GM19239 (cell line): ENCODE data around the gene LPAR5.
A peak's percentile ranks its signal among the peaks of the same experiment; 100 is the strongest.
"Not testable (repeated sequence)": the region's sequence is repeated elsewhere in the genome, so short reads cannot be mapped to it uniquely, and the experiment has no call there.

ENCODE experiments used
- DNase-seq: peaks from one replicate; pipeline ENCODE4 v3.0.0; 2011; ENCODE audit warnings: low spot score; ENCODE audit not compliant: insufficient read length
- FAIRE-seq: peaks from 2 replicates; lab custom pipeline; 2011; peaks lifted over from hg19 to GRCh38; lab: Jason Lieb, UNC

LPAR5 gene

DNA sequence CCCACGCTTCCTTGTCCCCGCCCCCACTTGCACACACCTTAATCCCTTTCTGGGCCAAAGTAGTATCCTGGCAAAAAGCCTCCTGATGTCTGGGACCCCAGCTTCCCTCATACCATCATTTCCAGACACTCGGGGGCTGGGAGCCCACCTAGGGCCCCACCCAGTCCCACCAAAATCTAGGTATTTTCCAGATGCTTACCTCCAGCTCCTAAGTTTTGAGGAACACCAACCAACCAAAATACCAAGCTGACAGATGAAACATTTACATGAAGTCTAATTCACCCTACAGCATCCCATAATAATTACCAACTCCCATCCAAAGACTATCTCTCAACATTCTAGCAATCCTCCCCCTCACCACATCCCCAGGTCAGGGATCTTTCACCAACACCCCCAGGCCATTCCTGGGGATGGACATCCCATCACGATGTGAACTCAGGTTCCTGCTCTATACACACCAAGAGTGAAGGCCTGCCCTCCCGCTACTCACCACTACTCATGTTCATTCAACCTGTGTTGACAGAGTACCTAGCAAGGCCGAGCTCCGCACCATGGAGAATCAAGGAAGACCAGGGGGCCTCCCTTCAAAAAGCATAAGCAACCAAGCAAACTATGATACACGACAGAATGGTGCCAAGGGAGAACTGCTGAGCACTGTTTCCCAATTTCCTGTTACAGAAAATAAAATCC, 27.0 kb downstream of the LPAR5 start:
- FAIRE-seq = no peak

DNA sequence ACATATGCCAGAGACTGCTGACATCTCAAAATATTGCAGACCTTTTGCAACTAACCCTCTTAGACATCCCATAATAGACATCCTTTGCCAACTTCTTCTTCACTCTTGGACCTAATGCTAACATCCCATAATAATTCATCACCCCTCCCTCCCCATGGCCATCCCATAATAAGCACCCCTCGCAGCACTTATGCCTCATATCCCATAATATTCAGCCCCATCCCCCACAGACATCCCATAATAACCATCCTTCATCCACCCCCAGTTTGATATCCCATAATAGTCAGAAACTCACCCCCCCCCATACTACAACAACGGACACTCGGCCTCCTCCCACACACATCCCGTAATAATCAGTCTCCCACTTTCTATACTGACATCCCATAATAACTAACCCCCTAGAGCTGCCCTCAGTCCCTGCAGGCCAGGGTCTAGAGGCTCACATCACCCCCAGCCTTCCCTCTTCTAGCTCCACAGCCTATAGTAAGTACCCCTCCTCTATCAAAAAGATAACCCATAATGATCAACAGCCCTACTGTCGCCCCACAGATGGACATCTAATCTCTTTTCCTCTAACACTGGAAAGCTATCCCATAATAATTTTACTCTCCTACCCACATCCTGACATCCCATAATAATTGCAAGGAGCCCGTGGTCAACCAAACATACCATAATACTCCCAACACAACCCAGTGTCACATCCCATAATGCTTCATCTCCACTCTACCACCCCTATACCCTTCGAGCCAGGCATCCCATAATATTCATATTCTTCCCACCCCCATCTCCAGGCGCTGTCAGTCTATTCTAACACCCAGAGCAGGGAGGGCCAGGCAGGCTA, 27.8 kb downstream of the LPAR5 start:
- FAIRE-seq = peak; percentile 89
- DNase-seq = peak; percentile 36

More for the DNA sequence above, 27.0 kb downstream of the LPAR5 start:
- DNase-seq = no peak

DNA sequence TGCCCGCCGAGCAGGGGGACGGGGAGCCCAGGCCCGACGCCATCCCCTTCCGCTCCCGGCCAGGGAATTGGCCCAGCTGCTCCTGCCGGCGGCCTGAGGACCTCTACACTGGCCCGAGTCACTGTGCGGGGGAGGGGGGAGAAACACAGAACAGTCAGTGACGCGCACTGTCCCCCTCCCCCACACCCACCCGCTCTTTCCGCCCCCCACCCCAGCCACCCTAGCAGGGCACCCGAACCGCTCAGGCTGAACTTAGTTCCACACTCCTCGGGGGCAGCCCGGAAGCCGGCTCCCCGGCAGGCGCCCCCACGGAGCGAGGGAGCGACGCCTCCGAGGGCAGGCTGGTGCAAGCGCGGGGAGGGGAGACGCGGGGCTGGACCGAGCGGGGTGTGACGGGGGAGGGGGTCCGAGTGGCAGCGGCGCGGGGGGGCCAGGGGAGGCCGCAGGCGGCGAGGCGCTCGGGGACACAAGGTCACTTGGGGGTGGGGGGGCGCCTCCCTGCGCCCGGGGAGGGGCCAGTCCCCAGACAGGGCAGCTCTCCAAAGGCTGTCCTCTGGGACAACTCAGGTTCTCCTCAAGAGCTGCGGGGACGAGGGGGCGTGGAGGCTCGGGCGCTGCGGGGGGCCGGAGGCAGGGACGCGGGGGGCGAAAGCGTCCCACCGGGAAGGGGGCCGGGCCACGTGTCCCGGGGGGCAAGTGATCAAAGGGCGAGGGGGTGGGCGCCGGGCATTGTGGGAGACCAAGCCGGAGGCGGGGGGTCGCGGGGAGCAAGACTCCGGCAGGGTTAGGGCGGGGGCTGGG, 29.2 kb downstream of the LPAR5 start:
- FAIRE-seq = no peak
- DNase-seq = peak; percentile 32

DNA sequence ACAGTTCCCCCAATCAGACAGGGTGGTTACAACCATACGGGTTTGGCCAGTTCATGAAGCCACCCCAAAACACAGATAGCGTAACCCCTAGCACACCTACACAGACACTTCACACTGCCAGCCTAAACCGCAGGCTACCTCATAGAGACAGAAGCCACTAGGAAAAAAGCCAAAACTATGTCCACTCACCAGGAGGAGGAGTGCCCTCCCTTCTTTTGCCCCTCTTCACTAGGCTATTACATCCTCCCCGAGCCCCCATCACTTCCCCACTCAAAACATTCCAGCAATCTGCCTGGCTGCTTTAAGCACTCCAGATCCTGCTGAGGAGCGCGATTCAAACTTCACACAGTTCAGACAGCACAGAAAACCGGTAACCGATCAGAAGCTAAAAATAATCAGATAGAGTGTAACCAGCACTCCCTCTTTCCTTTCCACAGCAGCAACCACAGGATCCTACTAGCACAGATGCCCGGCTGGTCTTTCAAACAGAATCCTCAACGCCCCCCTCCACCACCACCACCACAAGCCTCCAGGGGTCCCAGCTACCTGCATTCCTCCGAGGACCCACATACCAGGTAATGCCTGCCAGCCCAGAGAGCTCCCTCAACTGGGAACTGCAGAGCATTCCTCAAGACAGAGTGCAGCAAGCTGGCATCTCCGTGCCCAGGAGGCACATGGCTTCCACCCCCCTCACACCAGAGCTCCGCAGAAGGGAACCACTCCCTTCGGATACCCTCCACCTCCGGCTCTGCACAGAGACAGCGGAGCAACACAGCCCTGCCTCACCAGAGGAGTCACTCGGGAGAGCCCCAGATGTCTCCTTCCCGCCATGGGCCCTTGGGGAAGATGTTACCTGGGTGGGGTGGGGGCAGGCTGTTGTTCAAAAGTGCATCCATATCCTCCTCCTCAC, 30.1 kb downstream of the LPAR5 start:
- peak; percentile 49 for FAIRE-seq
- DNase-seq = no peak

DNA sequence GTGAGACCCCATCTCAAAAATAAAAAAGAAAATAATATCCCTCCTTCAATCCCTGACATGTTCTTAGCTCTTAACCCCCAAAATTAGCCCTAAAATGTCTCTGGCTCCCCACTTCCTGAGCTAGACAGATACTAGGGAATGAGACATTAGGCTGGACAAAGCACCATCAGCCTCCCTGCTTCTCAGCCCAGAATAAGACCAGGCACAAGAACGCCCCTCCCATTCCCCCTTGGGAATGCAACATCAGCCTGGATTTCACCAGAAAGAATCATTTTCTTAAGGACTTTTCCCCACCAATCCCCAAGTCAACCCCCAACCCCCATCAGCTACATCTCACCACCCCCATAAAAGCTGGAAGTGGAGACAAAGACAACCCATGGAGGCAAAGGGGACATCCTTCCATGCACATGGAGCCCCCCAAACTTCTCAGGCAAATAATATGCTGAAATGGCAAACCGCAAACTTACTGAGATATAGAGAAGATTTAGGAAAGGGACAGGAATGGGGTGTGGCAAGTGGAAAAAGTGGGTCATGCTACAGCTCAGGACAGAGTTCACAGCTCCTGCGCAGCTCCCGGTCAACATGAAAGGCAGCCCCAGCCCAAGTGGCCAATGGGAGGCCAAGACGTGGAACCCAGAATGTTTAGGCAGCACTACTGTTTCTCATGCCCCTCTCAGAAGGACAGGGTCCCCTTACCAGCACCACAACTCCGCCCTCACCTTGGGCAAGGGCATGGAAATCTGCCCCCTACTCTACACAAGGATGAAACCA, 31.3 kb downstream of the LPAR5 start:
- DNase-seq = no peak
- peak; percentile 74 for FAIRE-seq

DNA sequence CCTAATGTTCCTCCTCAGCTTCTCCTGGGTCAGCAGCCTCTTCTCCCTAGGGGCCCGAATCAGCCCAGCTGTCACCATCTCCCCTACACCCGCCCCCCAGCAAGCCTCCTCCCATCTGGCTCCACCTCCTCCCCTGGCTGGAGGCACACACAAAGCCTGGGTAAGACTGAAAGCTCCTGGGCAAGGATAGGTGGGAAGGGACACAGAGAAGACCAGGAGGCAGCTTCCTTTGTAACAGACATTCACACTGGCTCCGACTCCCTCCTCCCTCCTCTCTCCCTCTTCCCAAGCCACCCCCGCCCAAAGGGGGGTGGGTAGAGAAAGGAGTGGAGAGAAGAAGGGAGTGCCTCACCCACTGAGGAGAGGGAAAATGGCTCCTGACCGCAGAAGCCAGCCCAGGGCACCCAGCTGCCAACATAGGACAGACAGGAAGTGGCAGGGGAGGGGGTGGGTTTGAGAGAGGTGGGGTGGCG, 32.6 kb downstream of the LPAR5 start:
- no peak for FAIRE-seq
- DNase-seq = no peak

DNA sequence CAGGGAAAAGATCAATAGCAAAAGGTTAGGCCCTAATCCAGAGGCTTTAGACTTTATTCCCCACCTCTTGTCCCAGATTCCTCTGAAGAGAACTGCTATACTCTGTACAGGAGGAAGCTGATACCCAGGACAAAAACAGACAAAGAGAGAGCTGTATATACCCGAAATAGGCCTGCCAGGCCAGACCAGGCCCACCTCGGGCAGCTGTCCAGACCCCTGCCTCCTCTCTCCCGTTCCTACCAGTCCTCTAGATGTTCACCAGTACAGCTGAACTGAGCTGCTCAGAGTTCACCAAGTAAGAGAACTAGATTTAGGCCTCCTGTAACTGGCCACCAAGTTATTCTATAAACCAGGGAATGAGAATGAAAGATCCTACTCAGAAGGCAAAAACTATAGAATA, 33.2 kb downstream of the LPAR5 start:
- no peak for DNase-seq
- no peak for FAIRE-seq

DNA sequence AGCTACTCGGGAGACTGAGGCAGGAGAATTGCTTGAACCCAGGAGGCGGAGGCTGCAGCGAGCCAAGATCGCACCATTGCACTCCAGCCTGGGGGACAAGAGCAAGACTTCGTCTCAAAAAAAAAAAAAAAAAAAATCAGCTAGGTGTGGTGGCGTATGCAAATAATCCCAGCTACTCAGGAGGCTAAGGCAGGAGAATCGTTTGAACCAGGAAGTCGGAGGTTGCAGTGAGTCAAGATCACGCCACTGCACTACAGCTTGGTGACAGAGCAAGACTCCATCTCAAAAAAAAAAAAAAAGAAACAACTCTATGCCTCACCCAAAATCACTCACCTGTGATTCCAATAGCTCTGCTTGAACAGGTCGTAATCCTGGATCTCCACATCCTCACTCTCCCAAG, 40.1 kb downstream of the LPAR5 start:
- FAIRE-seq = not testable (repeated sequence)

DNA sequence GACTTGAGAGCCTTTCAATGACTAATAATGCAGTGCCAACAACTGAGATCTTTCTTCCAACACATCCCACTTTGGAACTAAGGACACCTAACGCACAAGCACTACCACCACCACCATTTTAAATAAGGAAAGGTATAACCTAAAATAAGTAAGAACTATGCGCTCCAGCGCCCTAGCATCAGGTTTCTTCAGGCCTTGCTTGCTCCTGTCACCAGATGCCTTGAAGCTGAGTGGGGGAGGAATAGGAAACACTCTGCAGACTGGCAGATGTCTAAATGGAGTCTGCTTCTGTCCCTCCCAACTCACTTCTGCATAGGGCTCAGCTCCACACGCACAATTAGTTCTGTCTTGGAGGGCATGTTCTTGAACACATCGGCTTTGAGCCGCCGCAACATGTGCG, 43.7 kb downstream of the LPAR5 start:
- DNase-seq = no peak

More for the DNA sequence above, 40.1 kb downstream of the LPAR5 start:
- not testable (repeated sequence) for DNase-seq

DNA sequence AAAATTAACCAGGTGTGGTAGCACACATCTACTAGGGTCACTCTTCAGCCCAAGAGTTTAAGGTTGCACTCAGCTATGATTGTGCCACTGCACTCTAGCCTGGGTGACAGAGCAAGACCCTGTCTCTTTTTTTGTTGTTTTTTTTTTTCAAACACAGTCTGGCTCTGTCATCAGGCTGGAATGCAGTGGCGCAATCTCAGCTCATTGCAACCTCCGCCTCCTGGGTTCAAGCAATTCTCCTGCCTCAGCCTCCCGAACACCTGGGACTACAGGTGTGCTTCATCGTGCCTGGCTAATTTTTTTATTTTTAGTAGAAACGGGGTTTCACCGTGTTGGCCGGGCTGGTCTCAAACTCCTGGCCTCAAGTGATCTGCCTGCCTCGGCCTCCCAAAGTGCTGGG, 49.2 kb downstream of the LPAR5 start:
- FAIRE-seq, DNase-seq: not testable (repeated sequence)

More for the DNA sequence above, 43.7 kb downstream of the LPAR5 start:
- no peak for FAIRE-seq

DNA sequence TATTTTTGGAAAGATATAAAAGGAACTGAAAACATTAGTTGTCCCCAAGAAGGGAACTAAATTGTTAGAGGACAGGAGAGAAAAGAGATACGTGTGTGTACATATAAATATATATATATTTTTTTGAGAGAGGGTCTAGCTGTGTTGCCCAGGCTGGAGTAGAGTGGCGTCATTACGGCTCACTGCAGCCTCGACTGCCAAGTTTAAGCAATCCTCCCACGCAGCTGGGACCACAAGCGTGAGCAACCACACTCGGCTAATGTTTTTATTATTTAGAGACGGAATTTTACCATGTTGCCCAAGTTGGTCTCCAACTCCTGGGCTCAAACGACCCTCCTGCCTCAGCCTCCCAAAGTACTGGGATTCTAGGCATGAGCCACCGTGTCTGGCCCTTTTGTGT, 51.5 kb downstream of the LPAR5 start:
- DNase-seq = no peak
- no peak for FAIRE-seq

DNA sequence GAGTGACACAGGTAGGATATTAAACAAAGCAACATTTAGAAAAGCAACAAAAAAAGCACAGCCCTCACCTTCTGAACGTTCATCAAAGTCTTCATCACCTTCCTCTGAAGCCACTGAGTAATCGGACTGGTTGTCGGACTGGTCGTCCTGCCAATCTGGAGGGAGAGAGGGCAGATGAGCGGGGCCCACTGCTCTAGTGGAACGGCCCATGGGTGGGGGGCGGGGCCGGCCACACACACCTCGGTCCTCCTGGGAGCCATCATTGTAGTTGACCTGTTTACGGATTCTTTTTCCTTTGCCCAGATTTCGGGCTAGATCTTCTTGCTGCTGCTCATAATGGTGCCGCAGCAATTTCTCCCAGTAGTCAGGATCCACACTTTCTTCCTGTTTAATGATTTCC, 52.8 kb downstream of the LPAR5 start:
- no peak for FAIRE-seq

DNA sequence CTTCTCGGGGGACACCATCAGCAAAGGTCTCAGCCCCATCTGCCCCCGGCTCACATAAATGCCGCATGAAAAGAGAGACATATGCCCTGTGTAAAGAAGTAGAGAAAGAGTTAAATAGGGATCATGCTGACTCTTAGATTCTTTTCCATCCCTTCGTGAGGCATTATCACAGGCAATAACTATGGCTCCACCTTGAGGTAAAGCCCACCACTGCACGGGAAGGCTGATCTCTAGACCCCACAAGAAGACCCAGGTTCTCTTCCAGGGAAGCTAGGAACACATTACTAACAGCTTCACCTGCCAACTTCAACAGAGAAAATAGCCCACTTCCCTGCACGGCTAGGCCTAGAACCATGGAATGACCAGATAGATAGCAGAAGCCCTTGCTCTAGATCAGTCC, 53.6 kb downstream of the LPAR5 start:
- DNase-seq (no peak), FAIRE-seq (no peak)

More for the DNA sequence above, 52.8 kb downstream of the LPAR5 start:
- no peak for DNase-seq

DNA sequence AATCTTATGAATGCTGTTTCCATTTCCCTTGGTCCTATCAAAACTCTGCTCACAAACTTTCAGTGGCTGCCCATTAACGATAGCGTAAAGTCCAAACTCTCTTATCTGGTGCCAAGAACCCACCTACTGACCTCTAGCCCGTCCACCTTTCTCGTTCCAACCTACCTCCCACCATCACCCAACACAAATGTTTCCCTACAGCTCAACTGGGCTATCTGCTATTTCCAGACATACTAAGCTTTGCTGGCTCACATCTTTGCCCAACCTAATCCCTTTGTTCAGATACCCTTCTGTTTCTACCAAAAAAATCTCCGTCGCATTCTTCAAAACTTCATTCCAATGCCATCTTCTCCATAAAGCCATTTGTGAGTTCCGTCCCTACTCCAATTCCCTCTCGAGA, 60.1 kb downstream of the LPAR5 start:
- DNase-seq (no peak), FAIRE-seq (no peak)

DNA sequence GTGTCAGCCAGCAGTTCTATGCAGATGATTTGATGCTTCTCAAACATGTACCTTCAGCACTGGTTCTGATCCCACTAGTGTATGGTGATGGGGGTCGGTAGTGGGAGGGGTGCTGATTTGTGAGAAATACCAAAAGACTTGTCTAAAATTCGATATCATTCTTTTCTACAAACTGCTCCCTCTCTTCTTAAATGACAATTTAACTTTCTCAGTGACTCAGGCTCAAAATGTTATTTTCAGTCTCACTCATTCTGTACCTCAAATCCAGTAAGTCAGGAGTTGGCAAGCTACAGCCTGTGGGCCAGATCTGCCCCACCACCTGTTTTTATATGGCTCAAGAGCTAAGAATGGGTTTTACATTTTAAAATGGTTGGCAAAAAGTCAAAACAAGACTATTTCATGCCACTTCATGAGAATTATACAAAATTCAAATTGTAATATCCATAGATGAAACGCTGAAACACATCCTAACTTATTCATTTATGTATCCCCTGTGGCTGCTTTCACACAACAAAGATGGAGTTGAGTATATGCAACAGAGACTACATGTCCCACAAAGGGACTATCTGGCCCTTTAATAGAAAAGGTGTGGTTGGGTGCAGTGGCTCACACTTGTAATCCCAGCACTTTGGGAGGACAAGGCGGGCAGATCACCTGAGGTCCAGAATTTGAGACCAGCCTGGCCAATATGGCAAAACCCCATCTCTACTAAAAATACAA, 61.0 kb downstream of the LPAR5 start:
- FAIRE-seq (no peak), DNase-seq (no peak)

DNA sequence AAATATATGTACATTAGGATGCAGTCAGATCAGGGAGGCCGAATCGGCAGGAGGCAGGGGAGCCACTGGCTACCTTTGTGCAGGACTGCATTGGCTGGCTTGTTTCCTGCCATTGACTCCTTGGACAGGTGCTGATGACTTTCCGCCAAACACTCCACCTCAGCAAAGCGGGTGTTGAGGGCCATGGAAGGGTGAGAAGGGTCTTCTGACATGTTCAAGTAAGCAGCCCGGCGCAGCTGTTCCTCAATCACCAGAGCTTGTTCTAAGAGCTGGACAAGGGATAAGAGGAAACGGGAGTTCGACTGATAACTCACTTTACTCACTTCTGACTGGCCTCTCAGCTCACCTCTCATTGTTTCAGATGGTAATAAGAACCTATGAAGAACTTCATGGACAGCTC, 62.8 kb downstream of the LPAR5 start:
- FAIRE-seq = no peak

DNA sequence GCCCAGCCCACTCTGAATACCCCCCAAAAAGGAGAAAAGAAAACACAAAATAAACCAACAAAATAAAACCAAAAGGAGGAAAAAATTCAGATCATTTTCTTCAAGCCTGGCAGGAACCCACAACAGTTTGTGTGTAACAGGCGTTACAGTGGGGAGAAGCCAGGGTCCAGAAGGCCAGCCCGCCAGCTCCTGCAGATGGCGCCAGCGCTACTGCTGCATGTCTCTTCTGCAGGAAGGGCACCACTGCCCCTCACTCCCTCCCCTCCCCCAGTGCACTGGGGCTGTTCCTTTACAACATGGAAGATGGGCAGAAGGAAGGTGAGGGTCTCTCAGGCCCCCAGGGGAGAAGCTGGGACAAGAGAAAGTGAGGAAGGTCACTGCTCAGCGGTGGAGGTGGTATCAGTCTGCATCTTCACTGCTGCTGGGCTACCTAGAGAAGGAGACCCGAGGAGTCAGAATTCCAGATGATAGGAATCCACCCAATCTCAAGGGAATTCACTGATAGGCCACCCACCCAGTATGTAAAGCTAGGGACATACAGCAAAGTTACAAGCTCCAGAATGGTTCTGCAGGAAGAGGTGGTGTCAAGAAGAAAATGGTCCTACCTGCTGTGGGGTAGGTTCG, 65.4 kb downstream of the LPAR5 start:
- DNase-seq (no peak), FAIRE-seq (no peak)

More for the DNA sequence above, 62.8 kb downstream of the LPAR5 start:
- DNase-seq = no peak

DNA sequence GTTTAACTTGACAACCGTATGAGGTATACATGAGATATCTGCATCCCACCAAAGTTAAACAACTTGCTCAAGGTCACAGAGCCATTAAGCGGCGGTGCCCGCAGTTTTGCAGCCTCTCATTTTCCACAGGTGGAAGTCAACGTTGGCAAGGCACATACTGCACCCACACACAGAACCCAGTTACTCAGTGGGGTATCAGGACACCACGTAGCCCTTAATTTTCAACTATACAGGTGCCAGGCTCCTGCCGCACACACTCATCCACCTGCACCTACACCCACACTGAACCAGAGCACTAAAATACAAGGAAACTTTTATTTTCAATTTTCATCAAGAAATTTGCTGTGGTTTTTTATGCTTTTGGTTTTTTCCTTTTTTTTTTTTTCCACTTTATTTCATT, 66.0 kb downstream of the LPAR5 start:
- no peak for DNase-seq
- no peak for FAIRE-seq
